Measurements from ENCODE around the gene PHYHD1.

DNA sequence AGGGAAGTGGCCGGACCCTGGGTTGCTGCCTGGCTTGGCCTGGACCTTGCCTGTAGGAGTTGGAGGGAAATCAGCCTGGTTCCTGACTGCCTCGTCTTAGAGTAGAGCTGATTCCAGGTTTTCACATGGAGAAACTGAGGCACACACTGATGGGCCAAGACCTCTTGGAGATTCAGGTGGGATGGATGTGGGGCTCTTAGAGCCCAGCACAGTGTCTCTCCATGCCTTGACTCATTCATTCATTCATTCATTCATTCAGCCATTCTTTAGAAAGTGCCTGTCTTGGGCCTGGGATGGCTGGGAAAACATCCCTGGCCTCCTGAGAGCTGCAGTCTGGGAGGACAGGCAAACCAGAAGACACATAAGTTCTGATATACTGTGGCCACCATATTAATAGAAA is 36.6 kb upstream of the PHYHD1 start:
- TF ChIP-seq, protein P1, sequence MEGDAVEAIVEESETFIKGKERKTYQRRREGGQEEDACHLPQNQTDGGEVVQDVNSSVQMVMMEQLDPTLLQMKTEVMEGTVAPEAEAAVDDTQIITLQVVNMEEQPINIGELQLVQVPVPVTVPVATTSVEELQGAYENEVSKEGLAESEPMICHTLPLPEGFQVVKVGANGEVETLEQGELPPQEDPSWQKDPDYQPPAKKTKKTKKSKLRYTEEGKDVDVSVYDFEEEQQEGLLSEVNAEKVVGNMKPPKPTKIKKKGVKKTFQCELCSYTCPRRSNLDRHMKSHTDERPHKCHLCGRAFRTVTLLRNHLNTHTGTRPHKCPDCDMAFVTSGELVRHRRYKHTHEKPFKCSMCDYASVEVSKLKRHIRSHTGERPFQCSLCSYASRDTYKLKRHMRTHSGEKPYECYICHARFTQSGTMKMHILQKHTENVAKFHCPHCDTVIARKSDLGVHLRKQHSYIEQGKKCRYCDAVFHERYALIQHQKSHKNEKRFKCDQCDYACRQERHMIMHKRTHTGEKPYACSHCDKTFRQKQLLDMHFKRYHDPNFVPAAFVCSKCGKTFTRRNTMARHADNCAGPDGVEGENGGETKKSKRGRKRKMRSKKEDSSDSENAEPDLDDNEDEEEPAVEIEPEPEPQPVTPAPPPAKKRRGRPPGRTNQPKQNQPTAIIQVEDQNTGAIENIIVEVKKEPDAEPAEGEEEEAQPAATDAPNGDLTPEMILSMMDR (IDR thresholded peaks at IDR 0.05 in 8 of 11, conservative IDR thresholded peaks at IDR 0.05 in 3 of 11): no peak
- no peak for TF ChIP-seq POLR2AphosphoS5 (IDR thresholded peaks at IDR 0.05)

Measured in spleen (tissue), 7 donors.